ENCODE results near the gene PLEKHA5. TPM values are rescaled to one million over a fixed set of nuclear protein-coding genes. Genes with fewer than 3 reads are reported as not detected.

The PLEKHA5 gene
- polyA plus RNA-seq, 4 donors = 13.2 to 36.2 (median 19.6) TPM

- FAIRE-seq (no peak), DNase-seq (no peak)
- H3K4me3 ChIP-seq (ENCODE audit: low read depth in 1 of 3, low read length in 3 of 3) = no peak overlapping the region
- H3K9me3 ChIP-seq (ENCODE audit: control insufficient read depth in 2 of 2, insufficient read depth in 1 of 2, low read depth in 1 of 2, low read length in 1 of 2) = no peaks in the 10 kb centered on the region
- WGBS, 3 donors = 77 to 90% (median 87%) methylated on average over 2 of the region's 2 CpGs
- H3K27ac ChIP-seq (ENCODE audit: low read depth in 1 of 3, low read length in 2 of 3) = no peak overlapping the region
- H3K27me3 ChIP-seq (ENCODE audit: control insufficient read depth in 3 of 3, insufficient read depth in 3 of 3, low read length in 3 of 3) = no peaks in the 10 kb centered on the region
- H3K36me3 ChIP-seq (ENCODE audit: control insufficient read depth in 3 of 3, insufficient read depth in 2 of 3, low read depth in 1 of 3, low read length in 3 of 3) = peaks cover 2 to 39% (median 8%) of the 10 kb centered on the region in 3 donors
- H3K4me1 ChIP-seq (ENCODE audit: control insufficient read depth in 3 of 3, insufficient read depth in 2 of 3, low read depth in 1 of 3, low read length in 2 of 3) = peaks cover 0 to 8% (median 2%) of the 10 kb centered on the region in 3 donors
Measured at GRCh38 chr12:19278407-19278806, 148.9 kb downstream of the PLEKHA5 start.

GRCh38 chr12:19282133-19282699, 152.7 kb downstream of the PLEKHA5 start:
- H3K4me1 ChIP-seq (ENCODE audit: control insufficient read depth in 3 of 3, insufficient read depth in 2 of 3, low read depth in 1 of 3, low read length in 2 of 3) = no peaks in the 10 kb centered on the region
- H3K9me3 ChIP-seq (ENCODE audit: control insufficient read depth in 2 of 2, insufficient read depth in 1 of 2, low read depth in 1 of 2, low read length in 1 of 2) = no peaks in the 10 kb centered on the region
- H3K27ac ChIP-seq (ENCODE audit: low read depth in 1 of 3, low read length in 2 of 3) = no peak overlapping the region
- FAIRE-seq (peak; percentile 39), DNase-seq (no peak)
- H3K4me3 ChIP-seq (ENCODE audit: low read depth in 1 of 3, low read length in 3 of 3) = no peak overlapping the region
- H3K27me3 ChIP-seq (ENCODE audit: control insufficient read depth in 3 of 3, insufficient read depth in 3 of 3, low read length in 3 of 3) = no peaks in the 10 kb centered on the region
- peaks cover 0 to 38% (median 3%) of the 10 kb centered on the region in 3 donors for H3K36me3 ChIP-seq (ENCODE audit: control insufficient read depth in 3 of 3, insufficient read depth in 2 of 3, low read depth in 1 of 3, low read length in 3 of 3)

- Histone ChIP-seq H3K4me1 (ENCODE audit: control insufficient read depth in 3 of 3, insufficient read depth in 2 of 3, low read depth in 1 of 3, low read length in 2 of 3) (no peaks in the 10 kb centered on the region), H3K27me3 (ENCODE audit: control insufficient read depth in 3 of 3, insufficient read depth in 3 of 3, low read length in 3 of 3) (no peaks in the 10 kb centered on the region), H3K36me3 (ENCODE audit: control insufficient read depth in 3 of 3, insufficient read depth in 2 of 3, low read depth in 1 of 3, low read length in 3 of 3) (peaks cover 0 to 40% (median 3%) of the 10 kb centered on the region in 3 donors), H3K4me3 (ENCODE audit: low read depth in 1 of 3, low read length in 3 of 3) (no peak overlapping the region), H3K27ac (ENCODE audit: low read depth in 1 of 3, low read length in 2 of 3) (no peak overlapping the region), H3K9me3 (ENCODE audit: control insufficient read depth in 2 of 2, insufficient read depth in 1 of 2, low read depth in 1 of 2, low read length in 1 of 2) (no peaks in the 10 kb centered on the region)
- DNase-seq (no peak), FAIRE-seq (no peak)
- 90 to 94% (median 91%) methylated on average over 2 of the region's 2 CpGs for WGBS, 3 donors
Measured at GRCh38 chr12:19284658-19285057, 155.1 kb downstream of the PLEKHA5 start.

GRCh38 chr12:19285793-19286448, 156.4 kb downstream of the PLEKHA5 start:
- 61 to 62% (median 62%) methylated on average over 6 of the region's 6 CpGs for WGBS, 3 donors
- H3K27me3 ChIP-seq (ENCODE audit: control insufficient read depth in 3 of 3, insufficient read depth in 3 of 3, low read length in 3 of 3) = no peaks in the 10 kb centered on the region
- H3K9me3 ChIP-seq (ENCODE audit: control insufficient read depth in 2 of 2, insufficient read depth in 1 of 2, low read depth in 1 of 2, low read length in 1 of 2) = no peaks in the 10 kb centered on the region
- peaks cover 0 to 40% (median 3%) of the 10 kb centered on the region in 3 donors for H3K36me3 ChIP-seq (ENCODE audit: control insufficient read depth in 3 of 3, insufficient read depth in 2 of 3, low read depth in 1 of 3, low read length in 3 of 3)
- no peak overlapping the region for H3K4me3 ChIP-seq (ENCODE audit: low read depth in 1 of 3, low read length in 3 of 3)
- H3K4me1 ChIP-seq (ENCODE audit: control insufficient read depth in 3 of 3, insufficient read depth in 2 of 3, low read depth in 1 of 3, low read length in 2 of 3) = no peaks in the 10 kb centered on the region
- H3K27ac ChIP-seq (ENCODE audit: low read depth in 1 of 3, low read length in 2 of 3) = no peak overlapping the region
- DNase-seq = no peak
- no peak for FAIRE-seq

- H3K27me3 ChIP-seq (ENCODE audit: control insufficient read depth in 3 of 3, insufficient read depth in 3 of 3, low read length in 3 of 3) = no peaks in the 10 kb centered on the region
- H3K27ac ChIP-seq (ENCODE audit: low read depth in 1 of 3, low read length in 2 of 3) = no peak overlapping the region
- no peak overlapping the region for H3K4me3 ChIP-seq (ENCODE audit: low read depth in 1 of 3, low read length in 3 of 3)
- WGBS, 3 donors = 65 to 72% (median 68%) methylated on average over 1 of the region's 1 CpG
- no peaks in the 10 kb centered on the region for H3K9me3 ChIP-seq (ENCODE audit: control insufficient read depth in 2 of 2, insufficient read depth in 1 of 2, low read depth in 1 of 2, low read length in 1 of 2)
- FAIRE-seq = no peak
- DNase-seq = no peak
- no peaks in the 10 kb centered on the region for H3K4me1 ChIP-seq (ENCODE audit: control insufficient read depth in 3 of 3, insufficient read depth in 2 of 3, low read depth in 1 of 3, low read length in 2 of 3)
- H3K36me3 ChIP-seq (ENCODE audit: control insufficient read depth in 3 of 3, insufficient read depth in 2 of 3, low read depth in 1 of 3, low read length in 3 of 3) = peaks cover 0 to 36% (median 4%) of the 10 kb centered on the region in 3 donors
Measured at GRCh38 chr12:19287302-19287701, 157.8 kb downstream of the PLEKHA5 start.

- H3K4me1 ChIP-seq (ENCODE audit: control insufficient read depth in 3 of 3, insufficient read depth in 2 of 3, low read depth in 1 of 3, low read length in 2 of 3) = no peaks in the 10 kb centered on the region
- H3K36me3 ChIP-seq (ENCODE audit: control insufficient read depth in 3 of 3, insufficient read depth in 2 of 3, low read depth in 1 of 3, low read length in 3 of 3) = peaks cover 0 to 37% (median 4%) of the 10 kb centered on the region in 3 donors
- H3K4me3 ChIP-seq (ENCODE audit: low read depth in 1 of 3, low read length in 3 of 3) = no peak overlapping the region
- no peak for FAIRE-seq
- no peaks in the 10 kb centered on the region for H3K27me3 ChIP-seq (ENCODE audit: control insufficient read depth in 3 of 3, insufficient read depth in 3 of 3, low read length in 3 of 3)
- H3K9me3 ChIP-seq (ENCODE audit: control insufficient read depth in 2 of 2, insufficient read depth in 1 of 2, low read depth in 1 of 2, low read length in 1 of 2) = no peaks in the 10 kb centered on the region
- DNase-seq = no peak
- H3K27ac ChIP-seq (ENCODE audit: low read depth in 1 of 3, low read length in 2 of 3) = no peak overlapping the region
- 90 to 94% (median 90%) methylated on average over 4 of the region's 4 CpGs for WGBS, 3 donors
Measured at GRCh38 chr12:19288161-19288560, 158.6 kb downstream of the PLEKHA5 start.

GRCh38 chr12:19288603-19289244, 159.2 kb downstream of the PLEKHA5 start:
- FAIRE-seq = peak; percentile 85
- H3K27ac ChIP-seq (ENCODE audit: low read depth in 1 of 3, low read length in 2 of 3) = no peak overlapping the region
- 62 to 71% (median 65%) methylated on average over 2 of the region's 2 CpGs for WGBS, 3 donors

GRCh38 chr12:19298836-19299605, 169.5 kb downstream of the PLEKHA5 start:
- DNase-seq (no peak), FAIRE-seq (no peak)
- 94% methylated on average over 7 of the region's 7 CpGs for WGBS, 3 donors
- no peaks in the 10 kb centered on the region for H3K27me3 ChIP-seq (ENCODE audit: control insufficient read depth in 3 of 3, insufficient read depth in 3 of 3, low read length in 3 of 3)
- no peaks in the 10 kb centered on the region for H3K4me1 ChIP-seq (ENCODE audit: control insufficient read depth in 3 of 3, insufficient read depth in 2 of 3, low read depth in 1 of 3, low read length in 2 of 3)
- H3K27ac ChIP-seq (ENCODE audit: low read depth in 1 of 3, low read length in 2 of 3) = no peak overlapping the region
- H3K36me3 ChIP-seq (ENCODE audit: control insufficient read depth in 3 of 3, insufficient read depth in 2 of 3, low read depth in 1 of 3, low read length in 3 of 3) = peaks cover 2 to 18% (median 4%) of the 10 kb centered on the region in 3 donors
- no peaks in the 10 kb centered on the region for H3K9me3 ChIP-seq (ENCODE audit: control insufficient read depth in 2 of 2, insufficient read depth in 1 of 2, low read depth in 1 of 2, low read length in 1 of 2)
- H3K4me3 ChIP-seq (ENCODE audit: low read depth in 1 of 3, low read length in 3 of 3) = no peak overlapping the region

More at GRCh38 chr12:19288603-19289244, 159.2 kb downstream of the PLEKHA5 start:
- Histone ChIP-seq H3K4me3 (ENCODE audit: low read depth in 1 of 3, low read length in 3 of 3) (no peak overlapping the region), H3K4me1 (ENCODE audit: control insufficient read depth in 3 of 3, insufficient read depth in 2 of 3, low read depth in 1 of 3, low read length in 2 of 3) (no peaks in the 10 kb centered on the region), H3K27me3 (ENCODE audit: control insufficient read depth in 3 of 3, insufficient read depth in 3 of 3, low read length in 3 of 3) (no peaks in the 10 kb centered on the region), H3K9me3 (ENCODE audit: control insufficient read depth in 2 of 2, insufficient read depth in 1 of 2, low read depth in 1 of 2, low read length in 1 of 2) (no peaks in the 10 kb centered on the region), H3K36me3 (ENCODE audit: control insufficient read depth in 3 of 3, insufficient read depth in 2 of 3, low read depth in 1 of 3, low read length in 3 of 3) (peaks cover 0 to 33% (median 2%) of the 10 kb centered on the region in 3 donors)
- DNase-seq = peak; percentile 26 to 31
